ENCODE data around the gene LIMCH1.

DNA sequence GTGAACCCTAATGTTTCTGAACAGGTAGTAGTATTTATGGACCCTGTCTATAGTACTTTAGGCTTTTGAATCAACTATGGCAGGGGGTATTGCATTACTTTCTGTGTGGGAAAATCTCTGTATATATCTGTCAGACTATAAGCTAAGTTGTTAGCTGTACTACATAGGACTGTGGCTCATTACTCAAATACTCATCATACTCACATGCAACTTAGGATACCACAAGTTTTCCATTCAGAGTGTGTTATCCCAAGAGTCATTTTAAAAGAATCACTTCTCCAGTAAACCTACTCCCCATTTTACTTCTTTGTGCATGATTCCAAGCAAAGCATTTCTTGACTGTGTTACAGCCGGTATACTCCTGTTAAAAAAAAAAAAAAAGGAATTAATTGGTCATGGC, 115.0 kb downstream of the LIMCH1 start:
- no peak for TF ChIP-seq GATA2 (IDR thresholded peaks at IDR 0.05; ENCODE audit: low read depth, low read length)
- no peak for TF ChIP-seq GATA3 (IDR thresholded peaks at IDR 0.05; ENCODE audit: low read depth, low read length)

Data from SH-SY5Y (cell line).